K562 (cell line): ENCODE measurements around the gene GRPR. TPM values are rescaled to one million over a fixed set of nuclear protein-coding genes. Genes with fewer than 3 reads are reported as not detected.

Experiments
- ATAC-seq: fragments of 200-7000 bp; cut with Tn5 transposase; 3 replicates; pipeline ENCODE4 v1.9.1; 2020; ENCODE audit warnings: moderate library complexity
- BruUV-seq: library from RNA; stranded (reverse); fragments of 400-500 nt; replicated peaks from 2 replicates; lab custom pipeline; 2021; lab: Mats Ljungman, UMichigan
- CTCF ChIA-PET: fragments of 300-600 bp; formaldehyde crosslinking; extraction: SDS; loops from one replicate; lab custom pipeline; 2021; ENCODE audit warnings: low intra/inter-chr PET ratio; lab: Yijun Ruan, JAX
- POLR2A ChIA-PET: fragments of 300-600, 350-650 bp; sonication (Branson Sonifier 250); formaldehyde crosslinking; extraction: SDS; loops from one replicate; lab custom pipeline; 2021; ENCODE audit warnings: antibody characterized with exemption, inconsistent platforms; lab: Yijun Ruan, JAX
- DNase-seq, 4 experiments: peaks; one replicate each; pipeline versions ENCODE4 v3.0.0 to v3.0.0-alpha.2; 2011 to 2018; ENCODE audit warnings: low spot score in 3 of 4, mixed read lengths in 3 of 4; ENCODE audit errors: extremely low read depth in 1 of 4
- FAIRE-seq: peaks from 2 replicates; lab custom pipeline; 2011; peaks lifted over from hg19 to GRCh38; lab: Jason Lieb, UNC
- H2AFZ ChIP-seq: 2 replicates; pipeline ENCODE4 v1.6.0; 2011; ENCODE audit warnings: low read depth, low read length, control low read depth, inconsistent platforms
- H3K27ac ChIP-seq: fragments of 200-600 bp; 3 replicates; pipeline ENCODE4 v1.8.0; 2011; ENCODE audit warnings: low read depth, mild to moderate bottlenecking, control low read depth, inconsistent platforms, low read length, moderate library complexity, mixed read lengths; ENCODE audit errors: extremely low read depth
- H3K27me3 ChIP-seq, 2 experiments: fragments of 300-600 bp in 1 of 2; 2 replicates in 1 of 2; 3 replicates in 1 of 2; pipeline versions ENCODE4 v1.6.0 to v1.8.0; 2011; ENCODE audit warnings: inconsistent platforms in 2 of 2, low read length in 2 of 2, mild to moderate bottlenecking in 1 of 2, mixed read lengths in 1 of 2, moderate library complexity in 1 of 2; ENCODE audit not compliant: control insufficient read depth in 2 of 2, insufficient read depth in 2 of 2
- H3K36me3 ChIP-seq: fragments of 300-600 bp; 3 replicates; pipeline ENCODE4 v1.8.0; 2011; ENCODE audit warnings: mild to moderate bottlenecking, low read length, inconsistent platforms; ENCODE audit not compliant: control insufficient read depth, insufficient read depth
- H3K4me1 ChIP-seq, 2 experiments: fragments of 200-600 bp in 1 of 2; replicated peaks in 1 of 2; 2 replicates in 1 of 2; 3 replicates in 1 of 2; pipeline versions ENCODE4 v1.5.1 to v1.8.0; 2011; ENCODE audit warnings: inconsistent platforms in 2 of 2, low read length in 2 of 2, mild to moderate bottlenecking in 1 of 2, mixed read lengths in 1 of 2, moderate library complexity in 1 of 2; ENCODE audit not compliant: control insufficient read depth in 2 of 2, insufficient read depth in 2 of 2
- H3K4me2 ChIP-seq: 2 replicates; pipeline ENCODE4 v1.6.1; 2011; ENCODE audit warnings: low read length, control low read depth, inconsistent platforms, mixed read lengths; ENCODE audit not compliant: insufficient read depth
- H3K4me3 ChIP-seq: fragments of 200-600 bp; sonication (generic), shearing (Covaris generic); 2 replicates; pipeline ENCODE4 v1.5.1; 2016; ENCODE audit warnings: control low read depth, inconsistent platforms
- H3K79me2 ChIP-seq: fragments of 200-600 bp; 3 replicates; pipeline ENCODE4 v1.8.0; 2011; ENCODE audit warnings: low read length, inconsistent platforms; ENCODE audit not compliant: control insufficient read depth, insufficient read depth
- H3K9ac ChIP-seq, 2 experiments: 2 replicates each; pipeline versions ENCODE4 v1.6.0 to v1.6.1; 2011; ENCODE audit warnings: low read depth in 2 of 2, low read length in 2 of 2, control low read depth in 1 of 2, inconsistent platforms in 1 of 2, mild to moderate bottlenecking in 1 of 2, mixed read lengths in 1 of 2; ENCODE audit not compliant: insufficient read depth in 1 of 2
- H3K9me1 ChIP-seq: one replicate; pipeline ENCODE4 v1.6.0; 2011; ENCODE audit warnings: inconsistent platforms, mild to moderate bottlenecking, low read length, moderate library complexity; ENCODE audit not compliant: control insufficient read depth, insufficient read depth
- H3K9me3 ChIP-seq: replicated peaks from 2 replicates; pipeline ENCODE4 v1.5.1; 2011; ENCODE audit warnings: low read depth, low read length, inconsistent platforms; ENCODE audit not compliant: control insufficient read depth, insufficient read depth
- H4K20me1 ChIP-seq: replicated peaks from 2 replicates; pipeline ENCODE4 v1.6.1; 2011; ENCODE audit warnings: low read length, inconsistent platforms, mixed read lengths; ENCODE audit not compliant: control insufficient read depth, insufficient read depth
- CEBPG ChIP-seq, 3 experiments: fragments of 200-800 bp in 1 of 3; sonication (Bioruptor generic) in 1 of 3; sonication (generic) in 1 of 3; formaldehyde crosslinking in 1 of 3; IDR thresholded peaks in 2 of 3; conservative IDR thresholded peaks in 1 of 3; 2 replicates each; pipeline versions ENCODE4 v1.6.1 to v1.8.0; 2016 to 2022; ENCODE audit warnings: missing compliant biosample characterization in 2 of 3, missing genetic modification characterization in 2 of 3, mild to moderate bottlenecking in 1 of 3, missing genetic modification reagents in 1 of 3
- FOXJ2 ChIP-seq: fragments of 200-800 bp; sonication (Bioruptor generic); IDR thresholded peaks from 2 replicates; pipeline ENCODE4 v1.6.1; 2016; ENCODE audit warnings: missing genetic modification characterization, missing compliant biosample characterization
- HOXB6 ChIP-seq: fragments of 250-450 bp; sonication (Bioruptor Pico); IDR thresholded peaks from 2 replicates; pipeline ENCODE4 v1.5.1; 2022; ENCODE audit warnings: mild to moderate bottlenecking, borderline replicate concordance
- ILF3 ChIP-seq: fragments of 450-650 bp; IDR thresholded peaks from 2 replicates; pipeline ENCODE4 v1.6.1; 2018; ENCODE audit warnings: antibody characterized with exemption, mild to moderate bottlenecking, moderate library complexity, borderline replicate concordance
- IRF9 ChIP-seq: fragments of 450-650 bp; IDR thresholded peaks from 2 replicates; pipeline ENCODE4 v1.6.1; 2016; ENCODE audit warnings: missing biosample characterization, missing genetic modification characterization
- KAT8 ChIP-seq: fragments of 450-650 bp; IDR thresholded peaks from 2 replicates; pipeline ENCODE4 v1.6.1; 2016; ENCODE audit warnings: low read depth, mild to moderate bottlenecking
- KDM4B ChIP-seq, 2 experiments: fragments of 450-650 bp in 1 of 2; sonication (generic) in 1 of 2; IDR thresholded peaks; 2 replicates each; pipeline ENCODE4 v1.6.1; 2016 to 2017; ENCODE audit warnings: borderline replicate concordance in 2 of 2, antibody characterized with exemption in 1 of 2, low read depth in 1 of 2, mild to moderate bottlenecking in 1 of 2
- NFIX ChIP-seq: fragments of 250-450 bp; sonication (Bioruptor Pico); IDR thresholded peaks from 2 replicates; pipeline ENCODE4 v1.4.0; 2020; ENCODE audit warnings: low read depth, mild to moderate bottlenecking, moderate library complexity
- POLR2G ChIP-seq: fragments of 200-400 bp; formaldehyde crosslinking; IDR thresholded peaks from 2 replicates; pipeline ENCODE4 v1.6.1; 2017; ENCODE audit warnings: low read depth, mild to moderate bottlenecking, antibody characterized with exemption, low read length, moderate library complexity
- POLR3G ChIP-seq: IDR thresholded peaks from 2 replicates; pipeline ENCODE4 v1.6.1; 2011; ENCODE audit not compliant: insufficient read length, insufficient replicate concordance; ENCODE audit errors: extremely low read depth
- PPARD ChIP-seq: fragments of 250-450 bp; sonication (Bioruptor Pico); IDR thresholded peaks from 2 replicates; pipeline ENCODE4 v1.8.0; 2022; ENCODE audit warnings: inconsistent platforms, mild to moderate bottlenecking, moderate library complexity
- PURB ChIP-seq: sonication (generic); formaldehyde crosslinking; IDR thresholded peaks from 2 replicates; pipeline ENCODE4 v1.9.0; 2021; ENCODE audit warnings: low read depth, mild to moderate bottlenecking, missing genetic modification reagents
- RNF2 ChIP-seq: sonication (generic); IDR thresholded peaks from 2 replicates; pipeline ENCODE4 v1.6.1; 2016
- SMAD1 ChIP-seq: fragments of 150-350 bp; IDR thresholded peaks from 2 replicates; pipeline ENCODE4 v1.6.1; 2014; ENCODE audit warnings: low read length, low read depth; ENCODE audit not compliant: partially characterized antibody
- TAF9B ChIP-seq: fragments of 450-650 bp; IDR thresholded peaks from 2 replicates; pipeline ENCODE4 v1.6.1; 2018; ENCODE audit warnings: mild to moderate bottlenecking; ENCODE audit not compliant: partially characterized antibody
- ZBTB2 ChIP-seq: fragments of 450-650 bp; IDR thresholded peaks from 2 replicates; pipeline ENCODE4 v1.6.1; 2016; ENCODE audit warnings: antibody characterized with exemption
- ZEB2 ChIP-seq: fragments of 450-650 bp; IDR thresholded peaks from 2 replicates; pipeline ENCODE4 v1.6.1; 2016
- ZNF77 ChIP-seq: fragments of 250-450 bp; sonication (Bioruptor Pico); IDR thresholded peaks from 2 replicates; pipeline ENCODE4 v1.5.0; 2020
- ZSCAN29 ChIP-seq: fragments of 450-650 bp; IDR thresholded peaks from 2 replicates; pipeline ENCODE4 v1.6.1; 2017
- WGBS: fragments of 100-300 bp; shearing (Covaris generic); methylation state at CpG from one replicate; pipeline ENCODE4 v1.1.6; 2016; ENCODE audit warnings: low coverage, mixed read lengths; ENCODE audit not compliant: insufficient coverage; ENCODE audit errors: missing lambda C conversion rate; 5-methylcytosine and 5-hydroxymethylcytosine counted together
- in situ Hi-C: fragments of 300-500 bp; cut with MboI; formaldehyde crosslinking; loops from 4 replicates; pipeline ENCODE4 v1.15.0; 2018; ENCODE audit warnings: inconsistent platforms, mixed read lengths
- intact Hi-C: fragments of 100-400 bp; cut with micrococcal nuclease; formaldehyde crosslinking; loops from 2 replicates; pipeline ENCODE4 v1.14.2; 2022
- polyA plus RNA-seq, 8 experiments: library from polyadenylated mRNA; depleted of rRNA in 4 of 8; stranded (reverse) in 5 of 8; unstranded in 3 of 8; fragments of >200 nt; fragmentation: Nextera tagmentation in 2 of 8; fragmentation: Illumina TruSeq in 1 of 8; extraction: Ambion mirVana in 2 of 8; extraction: Trizol in 1 of 8; gene quantifications; 2 replicates each; pipeline versions ENCODE4 v1.2.1 to v1.2.3, GENCODE V29; 2011 to 2014; ENCODE audit warnings: inconsistent platforms in 1 of 8, missing spikeins in 1 of 8
- total RNA-seq, 7 experiments: library from RNA; depleted of rRNA in 6 of 7; stranded (reverse); fragments of >200 nt in 6 of 7; fragmentation: Illumina TruSeq in 2 of 7; extraction: Trizol in 2 of 7; gene quantifications; 2 replicates each; pipeline versions ENCODE4 v1.2.1 to v1.2.3, GENCODE V29; 2011 to 2021; ENCODE audit warnings: low replicate concordance in 1 of 7

Gene GRPR
- total and polyA plus RNA-seq, 9 of the 15 experiments (the other 6 are each of a cell fraction or from before 2014, with no cell fraction given) = 0.06 to 0.11 TPM; not detected in 7

- ATAC-seq (no peak), DNase-seq (no peak)
- H3K27ac ChIP-seq = no peak overlapping the region
Measured at GRCh38 chrX:16100673-16101072, 22.7 kb upstream of the GRPR start.

More at GRCh38 chrX:16100673-16101072, 22.7 kb upstream of the GRPR start:
- intact Hi-C loops = no loop called here
- H2AFZ ChIP-seq = no peak overlapping the region
- no peaks in the 10 kb centered on the region for H4K20me1 ChIP-seq
- POLR2A ChIA-PET = no interaction called here
- no peaks in the 10 kb centered on the region for H3K79me2 ChIP-seq
- in situ Hi-C loops = no loop called here
- H3K9ac ChIP-seq = no peak overlapping the region
- no peaks in the 10 kb centered on the region for H3K27me3 ChIP-seq
- no peaks in the 10 kb centered on the region for H3K4me1 ChIP-seq
- WGBS = 13% methylated on average over 4 of the region's 4 CpGs
- TF ChIP-seq POLR3G (no peak), IRF9 (tag) (no peak), POLR2G (no peak), RNF2 (no peak), CEBPG (CRISPR knock-in tag; IDR thresholded peaks at IDR 0.05) (no peak), CEBPG (tag; conservative IDR thresholded peaks at IDR 0.05 in 1 of 2, IDR thresholded peaks at IDR 0.05 in 1 of 2) (no peak), NFIX (CRISPR knock-in tag) (no peak), KAT8 (no peak), FOXJ2 (tag) (no peak), PPARD (CRISPR knock-in tag) (no peak), ZBTB2 (no peak), HOXB6 (no peak), KDM4B (IDR thresholded peaks at IDR 0.05; ENCODE audit: borderline replicate concordance in 2 of 2, low read depth in 1 of 2) (no peak), PURB (no peak), ILF3 (no peak), SMAD1 (no peak), ZNF77 (CRISPR knock-in tag) (no peak), ZSCAN29 (no peak), ZEB2 (no peak), TAF9B (no peak)
- TF ChIP-seq, all 486 proteins: peak for 0
- no peak for FAIRE-seq
- Histone ChIP-seq H3K4me2 (no peak overlapping the region), H3K9me1 (no peaks in the 10 kb centered on the region), H3K4me3 (no peak overlapping the region), H3K36me3 (no peaks in the 10 kb centered on the region), H3K9me3 (no peaks in the 10 kb centered on the region)
- CTCF ChIA-PET = interaction anchor here (0.6 kb wide), 1 partner anchor 436 kb away, joined by 3 read pairs; no protein-coding TSS in a partner anchor
- no TSS peak for BruUV-seq
